ENCODE results near the gene OR7G1.
A peak's percentile ranks its signal among the peaks of the same experiment; 100 is the strongest.
"Not testable (repeated sequence)": the region's sequence is repeated elsewhere in the genome, so short reads cannot be mapped to it uniquely, and the experiment has no call there.

Gene OR7G1

GRCh38 chr19:9128171-9128570, 12.6 kb upstream of the OR7G1 start:
- H3K9me3 Mint-ChIP-seq = no peaks in the 10 kb centered on the region
- H3K36me3 Mint-ChIP-seq = no peaks in the 10 kb centered on the region
- no peak overlapping the region for H3K27ac Mint-ChIP-seq
- H3K27me3 Mint-ChIP-seq = peaks cover 9% of the 10 kb centered on the region
- H3K4me3 Mint-ChIP-seq = no peak overlapping the region
- peaks cover 8% of the 10 kb centered on the region for H3K4me1 Mint-ChIP-seq

DNA sequence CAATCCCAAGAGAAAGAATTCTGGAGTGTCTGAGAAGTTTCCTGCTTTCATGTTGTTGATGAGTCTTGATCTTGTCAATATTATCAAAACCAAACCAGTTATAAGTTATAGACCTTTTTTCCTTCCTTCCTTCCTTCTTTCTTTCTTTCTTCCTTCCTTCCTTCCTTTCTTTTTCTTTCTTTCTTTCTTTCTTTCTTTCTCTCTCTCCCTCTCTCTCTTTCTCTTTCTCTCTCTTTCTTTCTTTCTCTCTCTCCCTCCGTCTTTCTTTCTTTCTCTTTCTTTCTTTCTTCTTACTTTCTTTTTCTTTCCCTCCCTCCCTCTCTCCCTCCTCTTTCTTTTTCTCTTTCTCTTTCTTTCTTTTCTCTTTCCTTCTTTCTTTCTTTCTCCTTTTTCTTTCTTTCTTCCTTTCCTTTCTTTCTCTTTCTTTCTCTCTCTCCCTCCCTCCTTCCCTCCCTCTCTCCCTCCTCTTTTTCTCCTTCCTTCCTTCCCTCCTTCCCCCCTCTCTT, 11.4 kb upstream of the OR7G1 start, which contains the start of gene OR7G3:
TSS of gene OR7G3 (minus strand) at position 51 of the 506 bp plus-strand sequence. CDS start at position 51, 0 bp downstream.
- peaks cover 11% of the 10 kb centered on the region for H3K27me3 Mint-ChIP-seq
- peak within 1 kb of the TSS; percentile 56 for H3K27ac Mint-ChIP-seq

DNA sequence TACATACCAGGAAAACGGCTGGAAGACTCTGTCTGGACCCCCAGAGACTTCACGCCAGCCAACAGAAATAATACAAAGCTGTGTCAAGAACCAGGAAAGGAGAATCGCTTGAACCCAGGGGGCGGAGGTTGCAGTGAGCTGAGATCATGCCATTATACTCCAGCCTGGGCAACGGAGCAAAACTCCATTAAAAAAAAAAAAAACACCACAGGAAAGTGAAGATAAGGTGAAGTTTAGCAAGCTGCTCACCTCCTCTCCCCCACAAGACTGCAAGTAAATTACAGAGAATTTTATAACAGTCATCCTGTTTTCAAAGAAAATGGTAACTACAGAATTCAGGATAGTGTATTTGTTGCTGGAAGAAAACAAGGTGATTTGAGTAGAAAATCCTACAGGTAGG, 984 bp upstream of the OR7G1 start:
- peaks cover 16% of the 10 kb centered on the region for H3K27me3 Mint-ChIP-seq
- no peak overlapping the region for H3K27ac Mint-ChIP-seq
- H3K9me3 Mint-ChIP-seq = no peaks in the 10 kb centered on the region
- no peak overlapping the region for H3K4me3 Mint-ChIP-seq
- no peaks in the 10 kb centered on the region for H3K4me1 Mint-ChIP-seq
- no peaks in the 10 kb centered on the region for H3K36me3 Mint-ChIP-seq

More for the DNA sequence above, 11.4 kb upstream of the OR7G1 start, which contains the start of gene OR7G3:
- H3K4me1 Mint-ChIP-seq = peaks cover 8% of the 10 kb centered on the region
- H3K36me3 Mint-ChIP-seq = no peaks in the 10 kb centered on the region
- no peaks in the 10 kb centered on the region for H3K9me3 Mint-ChIP-seq
- no peak within 1 kb of the TSS for H3K4me3 Mint-ChIP-seq

- peaks cover 5% of the 10 kb centered on the region for H3K27me3 Mint-ChIP-seq
- H3K4me1 Mint-ChIP-seq = no peaks in the 10 kb centered on the region
- H3K9me3 Mint-ChIP-seq = no peaks in the 10 kb centered on the region
- H3K4me3 Mint-ChIP-seq = no peak overlapping the region
- H3K36me3 Mint-ChIP-seq = no peaks in the 10 kb centered on the region
- H3K27ac Mint-ChIP-seq = no peak overlapping the region
Observed at GRCh38 chr19:9109959-9110358, 5.6 kb downstream of the OR7G1 start.

DNA sequence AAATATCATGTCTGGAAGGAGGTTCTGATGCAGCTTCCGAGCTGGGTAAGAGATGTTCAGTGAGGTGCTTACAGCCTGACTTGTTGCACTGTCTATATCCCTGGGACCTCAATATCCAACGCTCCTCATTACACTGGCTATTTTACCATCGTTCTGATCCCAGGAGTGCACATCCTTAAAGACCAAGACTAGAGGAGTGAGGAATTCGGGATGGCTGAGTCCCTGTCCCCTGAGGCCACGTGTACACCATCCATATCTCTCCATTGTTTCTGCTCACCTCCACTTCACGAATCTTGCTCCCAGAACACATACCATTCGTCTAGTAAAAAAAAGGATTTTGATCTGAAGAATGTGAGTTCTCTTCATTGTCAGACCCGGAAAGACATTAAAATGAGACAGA, 8.2 kb downstream of the OR7G1 start, which contains the start of gene OR7G2:
TSS of gene OR7G2 (minus strand) at position 101 of the 400 bp plus-strand sequence. CDS start 4,232 bp downstream, outside the sequence.
- no peaks in the 10 kb centered on the region for H3K36me3 Mint-ChIP-seq
- no peaks in the 10 kb centered on the region for H3K9me3 Mint-ChIP-seq

DNA sequence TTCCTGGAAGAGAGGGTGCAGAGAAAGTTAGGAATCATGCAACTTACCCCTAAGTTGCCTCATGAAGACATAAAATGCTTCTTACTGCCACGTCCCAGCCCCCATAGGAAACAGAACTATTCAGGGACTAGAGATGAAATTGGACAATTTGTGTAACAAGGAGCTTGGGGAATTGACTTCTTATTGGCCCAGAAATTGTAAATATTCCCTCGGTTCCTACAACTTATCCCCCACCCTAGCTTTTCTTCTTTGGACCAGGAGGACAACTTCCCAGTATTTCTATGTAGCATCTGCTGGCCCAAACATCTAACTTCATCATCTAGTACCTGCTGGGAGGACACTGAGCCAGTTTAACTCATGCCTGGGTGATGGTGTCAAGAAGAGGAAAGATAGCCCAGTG, 28.8 kb downstream of the OR7G1 start, which contains the start of gene OR1M1:
TSS of gene OR1M1 (plus strand) at position 301 of the 400 bp plus-strand sequence. CDS start 6,184 bp downstream, outside the sequence.
- Mint-ChIP-seq H3K4me3 (no peak within 1 kb of the TSS), H3K36me3 (no peaks in the 10 kb centered on the region), H3K9me3 (no peaks in the 10 kb centered on the region), H3K27me3 (peaks cover 8% of the 10 kb centered on the region), H3K4me1 (no peaks in the 10 kb centered on the region), H3K27ac (no peak within 1 kb of the TSS)

More for the DNA sequence above, 8.2 kb downstream of the OR7G1 start, which contains the start of gene OR7G2:
- Mint-ChIP-seq H3K4me1 (no peaks in the 10 kb centered on the region), H3K27me3 (peaks cover 4% of the 10 kb centered on the region), H3K4me3 (no peak within 1 kb of the TSS), H3K27ac (no peak within 1 kb of the TSS)

DNA sequence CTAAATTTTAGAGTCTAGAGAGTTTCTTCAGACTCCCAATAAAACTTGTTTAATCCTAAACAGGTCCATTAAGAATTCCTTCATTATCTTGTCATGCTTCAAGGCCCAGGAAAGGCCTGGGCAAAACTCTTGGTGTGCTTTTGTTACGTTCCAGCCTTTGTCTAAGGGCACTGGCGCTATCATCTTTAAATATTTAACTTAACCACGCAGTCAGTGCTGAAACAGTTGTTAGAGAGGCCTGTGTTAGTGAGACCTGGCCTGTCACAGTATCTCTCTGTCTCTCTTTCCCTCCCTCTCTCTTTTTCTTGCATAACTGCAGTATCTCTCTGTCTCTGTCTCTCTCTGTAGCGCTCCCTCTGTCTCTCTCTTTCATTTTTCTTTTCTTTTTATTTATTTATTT, 36.9 kb downstream of the OR7G1 start:
- H3K9me3 Mint-ChIP-seq = no peaks in the 10 kb centered on the region
- no peak overlapping the region for H3K27ac Mint-ChIP-seq
- H3K27me3 Mint-ChIP-seq = no peaks in the 10 kb centered on the region
- H3K4me3 Mint-ChIP-seq = no peak overlapping the region
- no peaks in the 10 kb centered on the region for H3K4me1 Mint-ChIP-seq
- no peaks in the 10 kb centered on the region for H3K36me3 Mint-ChIP-seq

- no peaks in the 10 kb centered on the region for H3K27me3 Mint-ChIP-seq
- no peaks in the 10 kb centered on the region for H3K36me3 Mint-ChIP-seq
- no peak overlapping the region for H3K27ac Mint-ChIP-seq
- H3K9me3 Mint-ChIP-seq = no peaks in the 10 kb centered on the region
- H3K4me3 Mint-ChIP-seq = no peak overlapping the region
- no peaks in the 10 kb centered on the region for H3K4me1 Mint-ChIP-seq
Observed at GRCh38 chr19:9076901-9077300, 38.7 kb downstream of the OR7G1 start.

DNA sequence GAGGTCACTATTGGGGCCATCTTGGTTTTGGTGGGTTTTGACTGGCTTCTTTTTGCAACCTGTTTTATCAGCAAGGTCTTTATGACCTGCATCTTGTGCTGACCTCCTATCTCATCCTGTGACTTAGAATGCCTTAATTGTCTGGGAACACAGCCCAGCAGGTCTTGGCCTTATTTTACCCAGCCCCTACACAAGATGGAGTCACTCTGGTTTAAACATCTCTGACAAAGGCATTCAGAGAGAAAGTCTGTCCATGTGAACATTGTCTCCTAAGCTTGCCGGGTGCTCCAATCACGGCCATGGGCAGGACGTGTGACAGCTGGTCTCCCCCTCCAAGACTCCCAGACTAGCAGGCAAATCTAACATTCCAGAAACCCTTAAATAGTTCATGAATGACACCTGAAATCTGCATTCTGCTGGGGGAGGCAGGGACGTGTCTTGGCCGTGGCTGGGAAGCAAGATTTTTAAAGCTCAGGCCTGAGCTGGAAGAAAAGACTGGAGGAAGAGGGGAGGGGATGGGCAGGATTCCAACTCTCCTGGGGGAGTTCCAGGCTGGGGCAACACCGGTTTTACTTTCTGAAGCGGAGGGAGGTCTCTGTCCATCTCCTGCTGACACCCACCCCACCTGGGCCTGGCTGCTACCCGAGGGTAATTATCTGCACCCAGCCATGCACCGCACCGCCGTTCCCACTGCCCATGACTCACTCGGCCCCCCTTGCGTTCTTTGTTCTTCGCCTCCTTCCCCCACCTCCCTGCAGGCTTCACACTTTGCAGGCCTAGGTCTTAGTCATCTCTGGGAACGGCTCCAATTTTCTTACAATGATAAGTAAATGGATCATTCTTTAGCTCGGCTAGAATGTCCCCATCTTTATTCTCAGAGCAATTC, 40.3 kb downstream of the OR7G1 start:
- Mint-ChIP-seq H3K4me3 (no peak overlapping the region), H3K27ac (no peak overlapping the region), H3K4me1 (no peaks in the 10 kb centered on the region), H3K9me3 (no peaks in the 10 kb centered on the region), H3K36me3 (no peaks in the 10 kb centered on the region), H3K27me3 (no peaks in the 10 kb centered on the region)

DNA sequence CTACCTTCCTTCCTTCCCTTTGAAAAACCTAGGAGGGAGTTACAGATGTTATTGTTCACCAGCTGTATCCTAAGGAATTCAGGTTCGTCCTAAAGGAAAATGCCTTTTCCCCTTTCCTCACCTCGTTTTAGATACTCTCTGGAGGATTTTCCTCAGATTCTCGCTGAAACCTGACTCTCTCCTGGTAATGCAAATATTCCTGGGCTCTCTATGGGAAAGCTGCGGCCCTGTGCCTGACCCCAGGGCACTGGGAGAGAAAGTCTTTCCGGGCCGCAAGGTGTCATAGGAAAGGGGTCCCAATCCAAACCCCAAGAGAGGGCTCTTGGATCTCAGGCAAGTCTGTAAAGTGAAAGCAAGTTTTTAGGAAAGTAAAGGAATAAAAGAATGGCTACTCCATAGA, 41.8 kb downstream of the OR7G1 start:
- Mint-ChIP-seq H3K9me3 (no peaks in the 10 kb centered on the region), H3K36me3 (no peaks in the 10 kb centered on the region), H3K27me3 (no peaks in the 10 kb centered on the region), H3K4me1 (no peaks in the 10 kb centered on the region), H3K4me3 (no peak overlapping the region), H3K27ac (no peak overlapping the region)

DNA sequence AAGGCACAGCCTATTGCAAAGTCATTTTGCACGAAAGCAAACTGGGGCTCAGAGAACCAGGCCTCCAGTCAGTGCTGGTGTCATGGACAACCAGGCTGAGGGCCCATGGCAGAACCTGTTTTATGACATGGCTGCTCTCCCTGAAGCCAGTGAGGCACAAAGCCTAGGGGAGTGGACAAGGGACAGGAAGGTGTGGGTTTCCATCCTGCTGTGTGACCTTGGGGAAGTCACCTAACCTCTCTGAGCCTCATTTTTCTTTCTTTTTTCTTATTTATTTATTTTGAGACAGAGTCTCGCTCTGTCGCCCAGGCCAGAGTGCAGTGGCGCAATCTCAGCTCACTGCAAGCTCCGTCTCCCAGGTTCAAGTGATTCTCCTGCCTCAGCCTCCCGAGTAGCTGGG, 43.8 kb downstream of the OR7G1 start:
- H3K4me1 Mint-ChIP-seq, H3K36me3 Mint-ChIP-seq, H3K9me3 Mint-ChIP-seq, H3K27me3 Mint-ChIP-seq, H3K27ac Mint-ChIP-seq, H3K4me3 Mint-ChIP-seq: not testable (repeated sequence)

DNA sequence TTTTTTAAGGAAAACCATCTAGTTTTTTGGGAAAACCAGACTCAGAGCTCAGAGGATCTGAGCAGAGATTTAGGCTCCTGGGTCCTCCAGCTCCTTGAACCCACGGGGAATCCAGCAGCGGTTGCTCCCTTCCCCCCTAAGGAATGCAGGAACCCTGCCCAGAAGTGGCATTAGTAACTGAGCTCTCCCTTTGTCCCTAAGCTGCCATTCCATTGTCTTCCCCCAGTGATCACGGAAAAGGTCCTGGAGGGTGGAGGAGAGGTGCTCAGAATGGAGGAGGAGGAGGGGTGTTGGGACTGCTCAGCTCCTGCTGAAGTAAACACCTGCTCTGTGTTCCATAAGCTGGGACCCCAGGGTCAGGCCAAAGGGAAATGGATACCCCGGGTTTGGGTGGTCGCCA, 45.5 kb downstream of the OR7G1 start:
- no peaks in the 10 kb centered on the region for H3K9me3 Mint-ChIP-seq
- no peak overlapping the region for H3K27ac Mint-ChIP-seq
- H3K27me3 Mint-ChIP-seq = no peaks in the 10 kb centered on the region
- no peaks in the 10 kb centered on the region for H3K4me1 Mint-ChIP-seq
- H3K36me3 Mint-ChIP-seq = no peaks in the 10 kb centered on the region
- H3K4me3 Mint-ChIP-seq = no peak overlapping the region

GRCh38 chr19:9065457-9066014, 50.0 kb downstream of the OR7G1 start:
- Mint-ChIP-seq H3K27me3 (no peaks in the 10 kb centered on the region), H3K4me1 (no peaks in the 10 kb centered on the region)

More at GRCh38 chr19:9065457-9066014, 50.0 kb downstream of the OR7G1 start:
- no peaks in the 10 kb centered on the region for H3K9me3 Mint-ChIP-seq
- no peak overlapping the region for H3K4me3 Mint-ChIP-seq
- H3K36me3 Mint-ChIP-seq = no peaks in the 10 kb centered on the region
- H3K27ac Mint-ChIP-seq = no peak overlapping the region

Measured in activated naive CD4-positive, alpha-beta T cell treated with anti-CD3 and anti-CD28 coated beads, Interleukin-2, amount 50 U/mL, for 24 hours (primary cell).